Measurements from ENCODE around the gene MPDZ. TPM values are rescaled to one million over a fixed set of nuclear protein-coding genes. Genes with fewer than 3 reads are reported as not detected.

Gene MPDZ
- polyA plus RNA-seq, 2 of the 4 experiments (the other 2 are of a cell fraction): 19.5 to 36.4 TPM

GRCh38 chr9:13263511-13263910, 16.0 kb downstream of the MPDZ start:
- TF ChIP-seq GATA3 (IDR thresholded peaks at IDR 0.05; ENCODE audit: borderline replicate concordance): no peak
- TF ChIP-seq HOXB13 (CRISPR knock-in tag; IDR thresholded peaks at IDR 0.05; ENCODE audit: low read depth): no peak
- TF ChIP-seq, protein P1, sequence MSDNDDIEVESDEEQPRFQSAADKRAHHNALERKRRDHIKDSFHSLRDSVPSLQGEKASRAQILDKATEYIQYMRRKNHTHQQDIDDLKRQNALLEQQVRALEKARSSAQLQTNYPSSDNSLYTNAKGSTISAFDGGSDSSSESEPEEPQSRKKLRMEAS (IDR thresholded peaks at IDR 0.05): no peak
- TF ChIP-seq ZNF302 (CRISPR knock-in tag; IDR thresholded peaks at IDR 0.05): no peak
- no peak for TF ChIP-seq KDM5A (IDR thresholded peaks at IDR 0.05)
- TF ChIP-seq E2F6 (IDR thresholded peaks at IDR 0.05; ENCODE audit: borderline replicate concordance, low read depth): no peak
- no peak for TF ChIP-seq MYC (IDR thresholded peaks at IDR 0.05; ENCODE audit: borderline replicate concordance, low read length)
- no peak for TF ChIP-seq EP300 (IDR thresholded peaks at IDR 0.05)
- TF ChIP-seq PBX3 (IDR thresholded peaks at IDR 0.05): no peak
- TF ChIP-seq HES2 (IDR thresholded peaks at IDR 0.05): no peak
- no peak for TF ChIP-seq CBX8 (IDR thresholded peaks at IDR 0.05)
- no peak for TF ChIP-seq EHF (CRISPR knock-in tag; IDR thresholded peaks at IDR 0.05)
- no peak for TF ChIP-seq HOXB5 (CRISPR knock-in tag; IDR thresholded peaks at IDR 0.05)
- no peak for TF ChIP-seq JUN (IDR thresholded peaks at IDR 0.05)
- no peak for TF ChIP-seq RAD21 (conservative IDR thresholded peaks at IDR 0.05 in 1 of 2, IDR thresholded peaks at IDR 0.05 in 1 of 2)
- TF ChIP-seq MAFK (IDR thresholded peaks at IDR 0.05; ENCODE audit: partially characterized antibody): no peak
- no peak for TF ChIP-seq RFX5 (IDR thresholded peaks at IDR 0.05)
- Histone ChIP-seq H3K4me1 (peaks cover 15% of the 10 kb centered on the region), H3K9me3 (no peaks in the 10 kb centered on the region), H3K4me2 (no peak overlapping the region), H3K4me3 (no peak overlapping the region), H3K27ac (no peak overlapping the region)
- WGBS (ENCODE audit: missing lambda C conversion rate): 55% methylated on average over 2 of the region's 2 CpGs
- FAIRE-seq (peak; percentile 23), ATAC-seq (no peak), DNase-seq (ENCODE audit: low read depth in 1 of 2, low spot score in 1 of 2) (no peak)
- CTCF ChIA-PET: interaction anchor here (0.6 to 2.1 kb wide), 2 partner anchors 22 to 943 kb away, joined by 3 to 7 read pairs; no protein-coding TSS in a partner anchor
- POLR2A ChIA-PET: no interaction called here

DNA sequence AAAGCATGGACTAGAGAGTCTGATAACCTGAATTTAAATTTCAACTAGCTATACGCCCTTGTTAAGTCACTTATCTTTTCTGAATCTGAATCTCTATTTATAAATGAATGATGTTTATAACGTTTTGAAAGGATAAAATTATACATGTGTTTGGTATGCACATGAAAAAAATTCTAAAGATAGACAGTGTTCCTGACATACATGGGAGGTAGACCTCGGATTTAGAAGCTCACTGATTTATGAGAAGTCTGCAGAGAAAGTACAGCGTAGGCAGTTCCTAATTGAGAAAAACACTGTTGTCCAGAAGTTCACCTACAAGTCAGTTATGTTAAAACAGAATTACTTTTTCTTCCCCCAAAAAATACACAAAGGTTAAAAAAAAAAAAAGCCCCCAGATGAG, 26.6 kb downstream of the MPDZ start:
- H3K4me2 ChIP-seq: no peak overlapping the region
- TF ChIP-seq NPAS2 (CRISPR knock-in tag; IDR thresholded peaks at IDR 0.05; ENCODE audit: borderline replicate concordance) (no peak), ATOH8 (CRISPR knock-in tag; IDR thresholded peaks at IDR 0.05; ENCODE audit: low read depth) (no peak), EHF (CRISPR knock-in tag; IDR thresholded peaks at IDR 0.05) (no peak), CBX8 (IDR thresholded peaks at IDR 0.05) (no peak), E2F6 (IDR thresholded peaks at IDR 0.05; ENCODE audit: borderline replicate concordance, low read depth) (no peak), ESRRA (IDR thresholded peaks at IDR 0.05; ENCODE audit: borderline replicate concordance, low read length) (no peak), RCOR1 (IDR thresholded peaks at IDR 0.05; ENCODE audit: low read depth, low read length) (no peak), NR3C1 (IDR thresholded peaks at IDR 0.05) (no peak)
- 68% methylated on average over 4 of the region's 4 CpGs for WGBS (ENCODE audit: missing lambda C conversion rate)
- ChIA-PET CTCF (interaction anchor here (0.6 to 1.2 kb wide), 2 partner anchors 533 to 1101 kb away, joined by 3 to 4 read pairs; no protein-coding TSS in a partner anchor), POLR2A (no interaction called here)
- no peak for FAIRE-seq
- no peak for DNase-seq (ENCODE audit: low read depth in 1 of 2, low spot score in 1 of 2)
- no peaks in the 10 kb centered on the region for H3K9me3 ChIP-seq
- no peak for ATAC-seq
- no peak overlapping the region for H3K4me3 ChIP-seq
- H3K27ac ChIP-seq: no peak overlapping the region
- H3K4me1 ChIP-seq: no peaks in the 10 kb centered on the region

Data from A549 (cell line).